ENCODE data around the gene AQP12A. TPM values are rescaled to one million over a fixed set of nuclear protein-coding genes. Genes with fewer than 3 reads are reported as not detected.

Gene AQP12A
- total RNA-seq, 4 donors from 2014 or later: not detected

DNA sequence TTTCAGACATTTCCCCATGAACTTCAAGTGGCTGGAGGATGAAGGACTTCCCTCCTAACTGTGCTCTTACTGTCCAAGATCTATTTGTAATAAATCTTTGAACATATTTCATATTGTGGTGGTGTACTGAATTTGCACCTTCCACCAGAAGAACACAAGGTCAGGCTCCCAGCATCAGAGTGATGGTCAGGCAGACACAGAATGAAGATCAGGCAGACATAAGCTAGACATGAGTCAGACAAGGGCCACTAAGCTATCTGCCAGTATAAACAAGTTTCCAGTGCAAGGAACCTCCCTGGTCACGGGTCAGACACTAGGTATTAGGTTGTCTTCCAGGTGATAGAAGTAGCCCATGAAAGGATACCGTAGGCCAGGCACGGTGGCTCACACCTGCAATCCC, 29.0 kb upstream of the AQP12A start:
- DNase-seq (ENCODE audit: extremely low spot score): peak; percentile 68
- H3K4me1 ChIP-seq: no peaks in the 10 kb centered on the region
- WGBS: 67% methylated on average over 3 of the region's 3 CpGs
- no peak for TF ChIP-seq EP300 (IDR thresholded peaks at IDR 0.05)
- TF ChIP-seq, protein P1, sequence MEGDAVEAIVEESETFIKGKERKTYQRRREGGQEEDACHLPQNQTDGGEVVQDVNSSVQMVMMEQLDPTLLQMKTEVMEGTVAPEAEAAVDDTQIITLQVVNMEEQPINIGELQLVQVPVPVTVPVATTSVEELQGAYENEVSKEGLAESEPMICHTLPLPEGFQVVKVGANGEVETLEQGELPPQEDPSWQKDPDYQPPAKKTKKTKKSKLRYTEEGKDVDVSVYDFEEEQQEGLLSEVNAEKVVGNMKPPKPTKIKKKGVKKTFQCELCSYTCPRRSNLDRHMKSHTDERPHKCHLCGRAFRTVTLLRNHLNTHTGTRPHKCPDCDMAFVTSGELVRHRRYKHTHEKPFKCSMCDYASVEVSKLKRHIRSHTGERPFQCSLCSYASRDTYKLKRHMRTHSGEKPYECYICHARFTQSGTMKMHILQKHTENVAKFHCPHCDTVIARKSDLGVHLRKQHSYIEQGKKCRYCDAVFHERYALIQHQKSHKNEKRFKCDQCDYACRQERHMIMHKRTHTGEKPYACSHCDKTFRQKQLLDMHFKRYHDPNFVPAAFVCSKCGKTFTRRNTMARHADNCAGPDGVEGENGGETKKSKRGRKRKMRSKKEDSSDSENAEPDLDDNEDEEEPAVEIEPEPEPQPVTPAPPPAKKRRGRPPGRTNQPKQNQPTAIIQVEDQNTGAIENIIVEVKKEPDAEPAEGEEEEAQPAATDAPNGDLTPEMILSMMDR (IDR thresholded peaks at IDR 0.05): no peak
- TF ChIP-seq POLR2AphosphoS5 (IDR thresholded peaks at IDR 0.05): no peak
- no peak for TF ChIP-seq POLR2A (IDR thresholded peaks at IDR 0.05; ENCODE audit: low read depth)
- peaks cover 0 to 19% (median 12%) of the 10 kb centered on the region in 4 donors for H3K9me3 ChIP-seq
- intact Hi-C loops (cut with DNase I): no loop called here
- peaks cover 0 to 38% (median 0%) of the 10 kb centered on the region in 4 donors for H3K27me3 ChIP-seq
- H3K36me3 ChIP-seq: no peaks in the 10 kb centered on the region
- no peak overlapping the region for H3K27ac ChIP-seq (replicated peaks in 1 of 4)
- H3K4me3 ChIP-seq: no peak overlapping the region

DNA sequence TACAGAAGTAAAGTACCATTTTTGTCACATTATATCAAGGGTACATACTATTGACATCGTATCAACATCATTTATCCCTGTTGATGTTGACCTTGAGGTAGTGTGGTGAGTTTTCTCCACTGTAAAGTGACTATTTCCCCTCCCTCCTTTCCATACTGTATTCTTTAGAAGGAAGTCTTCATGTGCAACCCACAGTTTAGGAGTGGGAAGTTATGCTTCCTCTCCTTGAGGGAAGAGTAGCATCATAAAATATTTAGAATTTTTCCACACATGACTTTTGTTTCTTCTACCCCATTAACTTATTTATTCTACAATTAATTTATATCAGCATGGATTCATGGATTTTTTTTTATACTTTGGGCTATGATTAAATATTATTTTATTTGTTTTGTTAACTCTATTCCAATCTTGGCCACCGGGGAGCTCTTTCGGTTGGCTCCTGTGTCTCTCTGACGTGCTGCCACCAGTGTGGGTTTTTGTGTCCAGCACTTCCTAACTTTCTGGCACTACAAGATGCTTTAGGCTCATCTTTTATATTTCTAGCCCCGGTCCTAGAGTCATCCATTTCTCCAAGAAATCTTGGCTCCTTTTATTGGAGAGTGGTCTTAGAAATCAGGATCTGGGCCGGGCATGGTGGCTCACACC, 28.0 kb upstream of the AQP12A start:
- H3K4me1 ChIP-seq: no peaks in the 10 kb centered on the region
- H3K9me3 ChIP-seq: peaks cover 0 to 19% (median 12%) of the 10 kb centered on the region in 4 donors
- peaks cover 0 to 41% (median 0%) of the 10 kb centered on the region in 4 donors for H3K27me3 ChIP-seq
- peak; percentile 14 for DNase-seq (ENCODE audit: extremely low spot score)
- no peak overlapping the region for H3K4me3 ChIP-seq
- TF ChIP-seq POLR2AphosphoS5 (IDR thresholded peaks at IDR 0.05) (no peak), EP300 (IDR thresholded peaks at IDR 0.05) (no peak), POLR2A (IDR thresholded peaks at IDR 0.05; ENCODE audit: low read depth) (no peak)
- TF ChIP-seq, protein P1 (IDR thresholded peaks at IDR 0.05): no peak
- H3K27ac ChIP-seq (replicated peaks in 1 of 4): no peak overlapping the region
- 79% methylated on average over 6 of the region's 6 CpGs for WGBS
- H3K36me3 ChIP-seq: no peaks in the 10 kb centered on the region
- intact Hi-C loops (cut with DNase I): no loop called here

DNA sequence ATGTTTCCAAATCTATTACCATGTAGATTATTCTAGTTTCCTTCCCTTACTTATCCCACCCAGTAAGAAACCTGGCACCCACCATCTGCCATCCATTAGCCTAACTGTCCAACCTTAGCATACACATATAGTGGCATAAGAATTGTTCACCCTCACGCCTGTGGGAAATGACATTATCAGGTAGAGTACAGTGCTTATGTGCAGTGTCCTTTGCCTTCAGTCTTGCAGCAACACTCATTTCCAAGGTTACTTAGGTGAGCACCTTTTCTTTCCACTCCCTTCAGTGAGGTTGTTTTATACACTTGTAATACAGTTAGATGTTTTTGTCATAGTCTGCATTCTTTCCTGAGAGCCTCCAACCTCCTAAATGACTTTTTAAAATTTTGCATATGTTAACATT, 27.0 kb upstream of the AQP12A start:
- Histone ChIP-seq H3K4me3 (no peak overlapping the region), H3K27ac (replicated peaks in 1 of 4) (no peak overlapping the region), H3K27me3 (peaks cover 0 to 31% (median 0%) of the 10 kb centered on the region in 4 donors), H3K36me3 (no peaks in the 10 kb centered on the region), H3K4me1 (no peaks in the 10 kb centered on the region), H3K9me3 (peaks cover 0 to 19% (median 12%) of the 10 kb centered on the region in 4 donors)
- intact Hi-C loops (cut with DNase I): no loop called here
- no peak for TF ChIP-seq POLR2A (IDR thresholded peaks at IDR 0.05; ENCODE audit: low read depth)
- TF ChIP-seq, protein P1 (IDR thresholded peaks at IDR 0.05): no peak
- TF ChIP-seq POLR2AphosphoS5 (IDR thresholded peaks at IDR 0.05): no peak
- no peak for TF ChIP-seq EP300 (IDR thresholded peaks at IDR 0.05)
- DNase-seq (ENCODE audit: extremely low spot score): peak; percentile 21
- 86% methylated on average over 1 of the region's 1 CpG for WGBS

DNA sequence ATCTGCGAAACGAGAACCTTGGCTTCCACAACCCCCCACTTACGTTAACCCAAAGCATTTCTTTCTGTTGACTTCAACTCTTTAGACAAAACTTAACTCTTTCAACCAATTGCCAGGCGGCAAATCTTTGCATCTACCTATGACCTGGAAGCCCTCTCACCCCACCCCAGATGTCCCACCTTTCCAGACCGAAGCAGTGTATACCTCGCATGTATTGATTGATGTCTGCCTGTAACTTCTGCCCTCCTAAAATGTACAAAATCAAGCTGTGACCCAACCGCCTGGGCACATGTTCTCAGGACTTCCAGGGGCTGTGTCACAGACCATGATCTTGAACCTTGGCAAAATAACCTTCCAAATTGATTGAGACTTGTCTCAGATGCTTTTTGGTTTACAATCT, 21.3 kb upstream of the AQP12A start:
- WGBS: 81% methylated on average over 7 of the region's 7 CpGs
- DNase-seq (ENCODE audit: extremely low spot score): peak; percentile 66
- Histone ChIP-seq H3K4me3 (no peak overlapping the region), H3K36me3 (no peaks in the 10 kb centered on the region), H3K9me3 (peaks cover 0 to 2% (median under 1%) of the 10 kb centered on the region in 4 donors), H3K27ac (replicated peaks in 1 of 4) (no peak overlapping the region), H3K4me1 (peaks cover 0 to 8% (median 2%) of the 10 kb centered on the region in 4 donors), H3K27me3 (peaks cover 0 to 58% (median 7%) of the 10 kb centered on the region in 4 donors)
- TF ChIP-seq EP300 (IDR thresholded peaks at IDR 0.05) (no peak), POLR2AphosphoS5 (IDR thresholded peaks at IDR 0.05) (no peak), POLR2A (IDR thresholded peaks at IDR 0.05; ENCODE audit: low read depth) (no peak)
- TF ChIP-seq, protein P1 (IDR thresholded peaks at IDR 0.05): no peak
- intact Hi-C loops (cut with DNase I): no loop called here

All from esophagus muscularis mucosa (tissue), 4 donors.